Stimulated activated CD4-positive, alpha-beta T cell treated with anti-CD3 and anti-CD28 coated beads, Interleukin-2, amount 100 ng/mL, for 24 hours (primary cell): ENCODE results near the gene UBE2J1.
"Not testable (repeated sequence)": the region's sequence is repeated elsewhere in the genome, so short reads cannot be mapped to it uniquely, and the experiment has no call there.

Experiments
- DNase-seq, 2 donors: peaks; one replicate each; pipeline ENCODE4 v3.0.0-alpha.2; 2020

The UBE2J1 gene

DNA sequence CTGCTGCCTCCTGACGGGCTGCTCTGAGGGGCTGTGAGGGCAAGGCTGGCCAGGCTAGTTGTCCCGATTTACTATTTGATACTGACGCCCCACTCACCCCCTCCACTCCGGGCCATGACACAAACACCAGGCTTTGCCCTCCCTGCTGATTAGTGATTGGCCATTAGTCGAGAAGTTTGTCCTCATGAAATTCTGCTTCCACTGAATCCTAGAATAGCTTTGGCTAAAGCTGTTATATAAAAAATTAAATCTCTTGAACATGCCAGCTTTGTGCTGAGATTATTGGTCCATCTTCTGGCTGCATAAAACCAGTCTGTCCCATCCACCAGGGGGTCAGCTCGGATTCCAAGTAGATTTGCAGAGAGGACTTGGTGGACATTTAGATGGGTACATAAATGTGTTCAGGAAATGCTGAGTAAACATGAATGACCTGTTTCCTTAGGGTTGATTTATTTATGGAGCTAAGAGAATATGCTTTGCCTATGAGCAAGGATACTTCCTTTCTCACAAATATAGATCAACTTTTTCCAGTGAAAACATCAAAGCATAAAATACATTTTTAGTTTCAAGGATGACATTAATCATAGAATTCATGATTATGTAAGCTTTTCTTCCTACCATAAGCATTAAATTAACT, 37.2 kb downstream of the UBE2J1 start, which contains the start of gene GABRR2:
Gene GABRR2, minus strand, starts transcription at position 51 of the 637 bp plus-strand sequence. CDS start 134 bp downstream, outside the sequence.
- no peak for DNase-seq

GRCh38 chr6:89314692-89315091, 37.8 kb downstream of the UBE2J1 start:
- DNase-seq: no peak

GRCh38 chr6:89313006-89313405, 39.5 kb downstream of the UBE2J1 start:
- DNase-seq: no peak

DNA sequence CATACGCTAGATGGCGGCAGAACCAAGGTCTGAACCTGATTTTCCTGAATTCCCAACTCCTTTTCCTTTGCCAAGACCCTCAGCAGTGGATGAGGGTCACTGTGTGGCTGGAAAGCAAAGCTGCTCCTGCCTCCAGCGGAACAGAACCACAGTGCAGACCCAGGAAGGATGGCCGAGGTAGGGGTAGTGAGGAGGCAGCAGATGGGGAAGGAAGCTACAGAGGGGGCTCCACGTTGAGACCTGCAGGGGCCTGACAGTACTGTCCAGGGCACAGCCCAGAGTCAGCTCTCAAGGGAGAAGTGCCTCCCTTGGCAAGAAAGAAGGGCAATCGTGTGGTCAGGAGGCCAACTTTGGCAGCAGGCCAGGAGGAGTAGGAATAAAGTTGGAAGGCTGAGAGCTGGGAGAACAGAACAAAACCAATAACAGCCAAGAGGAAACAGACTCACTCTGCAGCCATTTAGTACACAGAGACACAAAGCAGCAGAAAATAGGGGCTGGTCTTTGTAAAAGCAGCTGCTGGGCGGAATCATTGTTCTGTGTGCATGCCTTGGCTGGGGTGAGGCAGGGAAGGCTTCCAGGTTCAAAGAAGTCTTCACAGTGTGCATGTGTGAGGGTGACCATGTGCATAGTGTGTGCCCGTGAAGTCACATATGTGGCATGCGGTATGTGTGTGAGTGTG, 40.5 kb downstream of the UBE2J1 start:
- no peak for DNase-seq

- no peak for DNase-seq
Observed at GRCh38 chr6:89311530-89311852, 41.0 kb downstream of the UBE2J1 start.

GRCh38 chr6:89310929-89311328, 41.6 kb downstream of the UBE2J1 start:
- DNase-seq: no peak

GRCh38 chr6:89308525-89309395, 43.8 kb downstream of the UBE2J1 start:
- DNase-seq: no peak

DNA sequence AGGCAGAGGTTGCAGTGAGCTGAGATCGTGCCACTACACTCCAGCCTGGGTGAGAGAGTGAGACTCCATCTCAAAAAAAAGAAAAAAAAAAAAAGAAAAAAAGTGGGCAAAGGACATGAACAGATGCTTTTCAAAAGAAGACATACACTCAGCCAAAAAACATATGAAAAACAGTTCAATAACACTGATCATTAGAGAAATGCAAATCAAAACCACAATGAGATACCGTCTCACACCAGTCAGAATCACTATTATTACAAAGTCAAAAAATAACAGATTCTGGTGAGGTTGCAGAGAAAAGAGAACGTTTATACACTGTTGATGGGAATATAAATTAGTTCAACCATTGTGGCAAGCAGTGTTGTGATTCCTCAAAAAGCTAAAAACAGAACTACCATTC, 48.0 kb downstream of the UBE2J1 start:
- DNase-seq: not testable (repeated sequence)

GRCh38 chr6:89302936-89303335, 49.6 kb downstream of the UBE2J1 start:
- no peak for DNase-seq

GRCh38 chr6:89302195-89302770, 50.2 kb downstream of the UBE2J1 start:
- no peak for DNase-seq

- DNase-seq: no peak
Observed at GRCh38 chr6:89301586-89302194, 50.8 kb downstream of the UBE2J1 start.

- DNase-seq: no peak
Observed at GRCh38 chr6:89299466-89299850, 53.1 kb downstream of the UBE2J1 start.

GRCh38 chr6:89298680-89299465, 53.6 kb downstream of the UBE2J1 start:
- DNase-seq: peak; percentile 34 to 51

DNA sequence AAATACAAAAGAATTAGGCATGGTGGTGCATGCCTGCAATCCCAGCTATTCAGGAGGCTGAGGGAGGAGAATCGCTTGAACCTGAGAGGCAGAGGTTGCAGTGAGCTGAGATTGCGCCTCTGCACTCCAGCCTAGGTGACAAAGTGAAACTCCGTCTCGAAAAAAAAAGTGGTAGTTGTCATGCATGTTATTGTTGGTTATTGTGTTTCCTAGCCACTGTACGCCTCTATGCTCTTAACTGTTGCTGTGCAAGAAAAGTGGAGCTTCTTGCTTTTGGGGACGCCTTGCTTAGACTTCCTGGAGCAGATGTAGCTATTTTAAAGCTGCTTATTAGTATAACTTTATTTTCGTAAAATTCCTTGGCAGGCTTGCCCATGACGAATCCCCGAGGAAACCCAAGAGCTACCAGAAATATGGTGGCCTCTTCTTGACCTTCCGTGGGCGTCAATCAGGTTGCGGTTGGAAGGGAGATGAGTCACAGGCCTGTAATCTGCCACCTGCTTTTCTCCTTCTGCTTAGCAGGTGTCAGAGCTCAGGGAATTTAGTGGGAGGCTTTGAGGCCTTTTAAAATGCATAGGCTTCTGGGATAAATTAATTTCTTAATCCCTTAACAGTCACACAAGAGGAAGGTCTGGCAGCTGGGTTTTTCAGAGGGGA, 54.7 kb downstream of the UBE2J1 start:
- DNase-seq: peak; percentile 55 to 67

GRCh38 chr6:89295981-89296380, 56.5 kb downstream of the UBE2J1 start:
- no peak for DNase-seq

- DNase-seq: not testable (repeated sequence)
Observed at GRCh38 chr6:89295116-89295515, 57.4 kb downstream of the UBE2J1 start.

- peak in 1 of 2 donors; percentile 11 for DNase-seq
Observed at GRCh38 chr6:89291256-89291819, 61.2 kb downstream of the UBE2J1 start.

- no peak for DNase-seq
Observed at GRCh38 chr6:89290401-89291155, 61.9 kb downstream of the UBE2J1 start.

GRCh38 chr6:89289710-89290109, 62.8 kb downstream of the UBE2J1 start:
- no peak for DNase-seq

DNA sequence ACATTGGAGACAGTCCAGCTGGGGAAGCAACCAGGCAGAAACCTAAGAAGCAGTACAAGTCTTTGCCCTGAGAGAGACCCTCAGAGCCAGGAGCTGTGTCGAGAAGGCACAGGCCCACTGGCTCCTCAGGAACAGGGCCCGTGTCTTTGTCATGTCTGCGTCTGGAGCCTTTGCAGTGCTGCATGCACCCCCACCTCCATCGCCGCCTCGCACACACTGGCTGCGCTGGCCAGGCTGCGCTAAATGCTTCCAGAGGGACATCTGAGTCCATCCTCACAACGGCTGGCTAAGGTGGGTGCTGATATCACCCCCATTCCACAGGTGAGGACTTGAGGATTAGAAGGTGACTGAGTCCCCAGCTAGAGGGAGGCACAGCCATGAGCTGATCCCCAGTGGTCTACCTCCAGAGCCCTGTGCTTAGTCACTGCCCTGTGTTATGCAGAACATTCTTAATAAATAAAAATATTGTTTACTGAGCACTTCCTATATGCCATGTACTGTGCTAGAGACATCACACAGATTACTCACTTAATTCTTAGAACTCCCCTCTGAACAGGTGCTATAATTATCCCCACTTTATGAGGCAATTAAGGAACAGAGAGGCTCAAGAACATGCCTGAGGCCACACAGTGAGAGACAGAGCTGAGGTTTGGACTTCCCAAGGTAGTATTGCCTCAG, 65.0 kb downstream of the UBE2J1 start:
- no peak for DNase-seq
